Fibroblast of upper back skin (primary cell): Measurements from ENCODE around the gene TMC5.

ENCODE experiments used
- DNase-seq: peaks from one replicate; pipeline ENCODE4 v3.0.0-alpha.2; 2013

The TMC5 gene

DNA sequence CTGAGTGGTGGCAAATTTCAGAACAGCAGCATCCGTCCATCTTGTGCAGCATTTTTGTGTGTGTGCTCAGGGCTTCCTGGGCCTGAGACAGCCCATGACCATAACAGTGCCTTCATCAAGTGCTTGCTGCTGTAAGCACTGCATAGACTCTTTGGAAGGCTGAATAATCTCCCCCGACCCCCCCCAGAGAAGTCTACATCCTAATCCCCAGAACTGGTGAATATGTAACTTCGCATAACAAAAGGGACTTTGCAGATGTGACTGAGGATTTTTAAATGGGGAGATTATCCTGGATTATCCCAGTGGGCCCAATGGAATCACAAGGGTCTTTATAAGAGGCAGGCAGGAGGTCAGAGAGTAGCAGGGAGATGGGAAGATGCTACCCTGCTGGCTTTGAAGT is 50.6 kb downstream of the TMC5 start:
- DNase-seq: no peak

DNA sequence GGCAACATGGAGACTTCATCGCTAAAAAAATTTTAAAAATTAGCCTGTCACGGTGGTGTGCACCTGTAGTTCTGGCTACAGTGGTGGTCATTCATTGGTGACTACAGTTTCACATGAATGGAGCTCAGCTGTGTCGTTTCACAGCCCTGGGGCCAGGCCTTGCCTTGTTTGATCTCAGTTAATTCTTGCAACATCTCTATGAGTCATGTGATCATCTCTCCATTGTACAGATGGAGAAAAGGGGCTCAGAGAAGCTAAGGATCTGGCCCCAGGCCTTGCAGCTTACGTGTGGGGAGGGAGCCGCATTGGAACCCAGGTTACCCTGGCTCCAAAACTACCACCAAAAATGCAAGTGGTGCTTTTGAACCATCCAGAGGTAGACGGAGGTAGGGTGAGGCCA is 54.8 kb downstream of the TMC5 start:
- DNase-seq: no peak

DNA sequence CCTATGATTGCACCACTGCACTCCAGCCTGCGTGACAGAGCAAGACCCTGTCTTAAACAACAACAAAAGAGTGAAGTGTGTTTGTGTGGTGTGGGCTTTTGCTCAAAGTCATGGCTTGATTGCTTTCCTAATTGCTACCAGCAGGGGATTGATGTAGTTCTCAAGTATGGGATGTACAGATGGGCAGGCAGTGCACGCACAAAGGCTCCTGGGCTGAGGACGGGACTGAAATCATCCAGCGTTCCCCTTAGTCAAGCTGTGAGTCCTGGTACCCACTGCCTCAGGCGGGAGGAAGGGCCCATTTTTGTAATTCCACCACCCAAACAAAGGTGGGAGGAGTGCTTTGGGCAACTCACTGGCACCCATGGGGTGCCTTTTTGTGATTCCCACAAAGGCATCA is 56.9 kb downstream of the TMC5 start:
- no peak for DNase-seq

DNA sequence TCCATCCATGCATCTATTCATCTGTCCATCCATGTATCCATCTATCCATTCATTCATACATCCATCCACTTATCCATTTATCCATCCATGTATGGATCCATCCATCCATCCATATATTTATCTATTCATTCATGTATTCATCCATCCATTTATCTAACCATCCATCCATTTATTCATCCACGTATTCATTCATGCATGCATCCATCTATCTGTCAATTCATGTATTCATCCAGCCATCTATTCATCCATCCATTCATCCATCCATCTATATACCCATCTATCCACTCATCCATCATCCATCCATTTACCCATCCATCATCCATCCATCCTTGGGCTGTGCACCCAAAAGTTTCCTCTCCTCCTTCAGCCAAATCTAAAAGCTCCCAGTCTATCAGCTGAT is 60.8 kb downstream of the TMC5 start:
- DNase-seq: no peak

DNA sequence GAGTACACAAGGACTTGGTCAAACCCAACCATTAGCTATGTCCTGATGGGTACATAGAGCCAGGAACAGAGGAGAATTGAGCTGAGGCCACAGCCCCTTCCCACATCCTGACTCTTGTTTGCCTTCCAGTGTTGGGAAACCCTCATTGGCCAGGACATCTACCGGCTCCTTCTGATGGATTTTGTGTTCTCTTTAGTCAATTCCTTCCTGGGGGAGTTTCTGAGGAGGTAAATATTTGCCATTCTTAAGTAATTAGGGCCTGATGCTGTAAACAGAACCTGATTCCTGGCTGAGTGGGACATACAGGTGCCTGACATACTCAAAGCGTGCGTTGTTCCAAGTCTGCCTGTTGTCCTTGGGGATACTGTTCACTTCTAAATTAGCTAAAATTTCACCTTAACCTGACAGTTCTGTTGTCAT is 61.6 kb downstream of the TMC5 start:
- DNase-seq: no peak

DNA sequence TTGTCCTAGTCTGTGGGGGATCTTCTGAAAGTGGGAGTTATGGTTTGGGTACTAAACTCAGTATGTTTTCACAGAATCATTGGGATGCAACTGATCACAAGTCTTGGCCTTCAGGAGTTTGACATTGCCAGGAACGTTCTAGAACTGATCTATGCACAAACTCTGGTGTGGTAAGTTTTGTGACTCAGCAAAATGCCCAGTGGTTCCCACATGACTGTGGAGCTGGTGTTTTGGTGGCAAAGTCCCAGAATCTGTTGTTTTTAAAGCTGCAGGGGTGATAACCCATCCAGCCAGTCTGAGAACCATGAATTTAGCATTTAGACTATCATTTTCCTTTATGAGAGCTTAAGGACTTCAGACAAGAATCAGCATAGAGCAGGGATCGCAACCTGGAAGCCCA is 63.6 kb downstream of the TMC5 start:
- no peak for DNase-seq

DNA sequence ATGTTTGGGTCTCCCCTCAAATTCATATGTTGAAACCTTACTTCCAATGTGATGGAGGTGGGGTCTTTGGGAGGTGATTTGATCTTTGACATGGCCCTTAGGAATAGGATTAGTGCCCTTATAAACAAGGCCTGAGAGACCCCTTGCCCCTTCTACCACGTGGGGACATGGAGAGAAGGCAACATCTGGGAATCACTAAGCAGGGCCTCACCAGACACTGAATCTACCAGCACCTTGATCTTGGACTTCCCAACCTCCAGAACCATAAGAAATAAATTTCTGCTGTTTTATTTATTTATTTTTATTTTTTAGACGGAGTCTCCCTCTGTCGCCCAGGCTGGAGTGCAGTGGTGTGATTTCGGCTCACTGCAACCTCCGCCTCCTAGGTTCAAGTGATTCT is 64.1 kb downstream of the TMC5 start:
- DNase-seq: no peak

DNA sequence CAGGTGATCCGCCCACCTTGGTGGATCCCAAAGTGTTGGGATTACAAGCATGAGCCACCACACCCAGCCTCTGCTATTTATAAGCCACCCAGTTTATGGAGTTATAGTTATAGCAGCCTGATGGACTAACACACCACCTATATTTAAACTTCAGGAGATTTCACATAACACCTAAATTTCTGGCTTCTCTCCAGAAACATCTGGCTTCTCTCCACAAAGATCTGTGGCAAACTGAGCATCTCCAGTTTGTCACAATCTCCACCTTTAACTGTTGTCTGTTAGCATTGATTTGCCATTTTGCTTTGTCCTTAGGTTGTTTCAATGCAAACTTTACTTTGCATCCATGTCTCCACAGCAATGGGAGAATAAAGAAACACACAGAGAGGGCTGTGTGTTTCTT is 64.6 kb downstream of the TMC5 start:
- DNase-seq: no peak

DNA sequence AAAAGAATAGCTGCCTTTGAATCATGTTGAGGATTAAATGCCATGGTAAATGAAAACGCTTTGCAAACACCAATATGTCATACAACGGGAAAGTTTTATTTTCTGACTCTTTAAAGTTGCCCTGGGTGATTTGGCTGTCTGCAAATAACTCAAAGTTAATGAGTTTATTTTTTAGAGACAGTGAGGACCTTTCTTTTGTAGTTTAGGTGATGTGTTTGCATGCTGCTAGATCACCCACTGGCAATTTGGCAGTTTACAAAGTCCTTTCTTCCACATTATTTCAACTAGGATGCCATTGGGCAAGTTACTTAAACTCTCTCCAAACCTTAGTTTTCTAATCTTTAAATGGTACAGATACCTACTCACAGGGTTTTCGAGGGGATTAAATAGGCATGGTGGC is 66.4 kb downstream of the TMC5 start:
- DNase-seq: no peak

DNA sequence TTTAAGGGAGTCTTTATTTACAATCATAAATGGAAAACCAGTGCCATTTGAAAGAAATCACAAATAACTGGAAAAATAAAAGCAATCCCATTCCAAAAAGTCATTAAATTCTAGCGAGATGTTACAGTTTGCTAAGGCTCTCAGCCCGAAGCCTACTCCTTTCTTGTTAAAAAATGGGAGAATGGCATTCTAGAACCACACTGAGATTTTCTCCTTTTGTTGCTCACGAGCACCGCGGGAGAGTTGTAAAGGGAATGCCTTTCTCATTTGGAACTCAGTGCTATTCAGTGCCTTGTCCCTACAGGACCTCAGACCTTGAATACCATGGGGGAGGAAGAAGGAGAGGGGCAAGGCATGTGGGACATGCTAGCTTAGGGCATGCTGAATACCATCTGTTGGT is 67.9 kb downstream of the TMC5 start:
- no peak for DNase-seq

DNA sequence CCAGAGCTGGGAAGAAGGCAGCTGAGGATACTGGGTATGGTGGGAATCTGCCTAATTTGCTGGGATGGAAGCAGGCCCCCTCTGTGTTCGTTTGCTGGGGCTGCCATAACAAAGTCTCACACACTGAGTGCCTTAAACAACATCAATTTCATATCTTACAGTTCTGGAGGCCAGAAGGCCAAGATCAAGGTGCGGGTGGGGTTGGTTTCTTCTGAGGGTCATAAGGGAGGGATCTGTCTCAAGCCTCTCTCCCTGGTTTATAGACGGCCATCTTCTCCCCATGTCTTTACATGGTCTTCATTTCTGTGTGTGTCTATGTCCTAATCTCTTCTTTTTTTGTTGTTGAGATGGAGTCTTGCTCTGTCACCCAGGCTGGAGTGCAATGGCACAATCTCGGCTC is 68.4 kb downstream of the TMC5 start:
- DNase-seq: no peak

DNA sequence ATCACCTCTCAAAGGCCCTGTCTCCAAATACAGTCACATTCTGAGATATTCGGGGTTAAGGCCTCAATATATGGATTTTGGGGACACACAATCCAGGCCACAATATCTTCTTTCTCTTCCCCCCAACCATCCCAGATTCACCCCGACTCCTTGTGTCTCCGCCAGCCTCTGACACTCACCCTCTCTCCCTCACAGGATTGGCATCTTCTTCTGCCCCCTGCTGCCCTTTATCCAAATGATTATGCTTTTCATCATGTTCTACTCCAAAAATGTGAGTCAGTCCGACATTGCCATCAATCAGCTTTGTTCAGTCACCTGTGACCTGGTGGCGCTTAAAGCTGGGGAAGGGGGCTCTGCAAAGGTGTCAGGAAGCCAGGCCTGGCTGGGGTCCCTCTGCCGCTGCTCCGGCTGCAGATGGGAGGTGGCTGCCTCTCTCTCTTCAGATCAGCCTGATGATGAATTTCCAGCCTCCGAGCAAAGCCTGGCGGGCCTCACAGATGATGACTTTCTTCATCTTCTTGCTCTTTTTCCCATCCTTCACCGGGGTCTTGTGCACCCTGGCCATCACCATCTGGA is 69.2 kb downstream of the TMC5 start:
- DNase-seq: no peak

DNA sequence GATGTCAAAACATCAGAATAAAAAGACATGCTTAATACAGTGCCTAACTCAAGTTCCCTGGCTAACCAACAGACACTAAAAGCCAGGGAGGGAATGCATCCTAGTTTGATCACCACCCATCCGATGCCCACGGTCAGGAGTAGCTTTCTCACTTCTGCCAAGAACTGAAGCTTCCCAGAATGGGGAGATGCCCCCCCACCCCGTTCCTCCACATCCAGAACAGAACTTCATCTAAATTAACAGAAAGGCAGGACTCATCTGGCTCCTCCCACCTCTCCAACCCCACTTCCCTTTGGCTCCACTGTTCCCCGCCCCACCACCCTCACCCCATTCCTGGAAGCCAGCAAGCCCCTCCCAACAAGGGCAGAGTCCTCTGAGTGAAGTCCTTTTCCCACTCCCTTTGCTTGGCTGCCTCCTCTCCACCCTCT is 70.5 kb downstream of the TMC5 start:
- DNase-seq: no peak

DNA sequence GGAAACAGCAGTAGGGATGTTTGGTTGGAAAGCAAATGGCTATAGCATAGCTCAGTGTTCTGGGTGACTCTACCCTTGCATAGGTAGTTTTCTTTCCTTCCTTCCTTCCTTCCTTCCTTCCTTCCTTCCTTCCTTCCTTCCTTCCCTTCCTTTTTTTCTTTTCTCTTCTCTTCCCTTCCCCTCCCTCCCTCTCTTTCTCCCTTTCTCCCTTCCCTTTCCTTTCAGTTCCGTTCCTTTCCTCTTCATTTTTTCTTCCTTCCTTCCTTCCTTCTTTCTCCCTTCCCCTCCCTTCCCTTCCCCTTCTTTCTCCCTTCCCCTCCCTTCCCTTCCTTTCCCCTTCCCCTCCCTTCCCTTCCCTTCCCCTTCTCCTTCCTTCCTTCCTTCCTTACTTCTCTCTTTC is 72.9 kb downstream of the TMC5 start:
- DNase-seq: no peak

DNA sequence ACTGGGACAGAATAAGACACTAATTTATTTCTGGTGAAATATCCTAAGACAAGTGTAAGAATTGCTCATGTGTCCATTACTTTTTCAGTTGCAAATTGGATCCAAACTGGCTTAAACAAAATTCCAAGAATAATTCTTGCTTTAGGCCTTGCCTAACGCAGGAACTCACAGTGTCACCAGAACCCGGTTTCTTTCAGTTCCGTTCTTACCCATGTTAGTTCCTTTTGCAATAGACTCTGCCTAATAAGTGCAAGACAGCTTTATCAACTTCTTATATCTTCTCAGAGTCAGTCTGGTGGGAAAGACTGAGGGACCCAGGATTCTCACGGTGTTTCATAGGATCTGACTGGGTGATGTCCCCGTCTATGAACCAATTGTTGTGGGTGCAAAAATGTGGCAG is 79.5 kb downstream of the TMC5 start:
- no peak for DNase-seq

DNA sequence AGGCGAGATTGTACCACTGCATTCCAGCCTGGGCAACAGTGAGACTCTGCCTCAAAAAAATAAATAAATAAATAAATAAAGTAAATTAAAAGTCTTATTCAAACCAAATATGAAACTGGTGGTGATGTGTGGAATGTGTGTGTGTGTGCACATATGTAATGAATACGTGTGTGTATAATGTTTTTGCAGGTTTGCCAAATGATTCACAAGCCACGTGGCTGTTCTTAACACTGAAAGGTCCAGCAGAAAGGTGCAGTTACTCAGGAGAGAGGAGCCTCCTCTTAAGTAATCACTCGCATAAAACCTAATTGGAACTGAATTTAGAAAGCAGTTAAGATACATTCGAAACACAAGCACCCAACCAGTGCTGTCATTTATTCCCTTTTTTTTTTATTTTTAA is 81.3 kb downstream of the TMC5 start:
- peak; percentile 24 for DNase-seq

DNA sequence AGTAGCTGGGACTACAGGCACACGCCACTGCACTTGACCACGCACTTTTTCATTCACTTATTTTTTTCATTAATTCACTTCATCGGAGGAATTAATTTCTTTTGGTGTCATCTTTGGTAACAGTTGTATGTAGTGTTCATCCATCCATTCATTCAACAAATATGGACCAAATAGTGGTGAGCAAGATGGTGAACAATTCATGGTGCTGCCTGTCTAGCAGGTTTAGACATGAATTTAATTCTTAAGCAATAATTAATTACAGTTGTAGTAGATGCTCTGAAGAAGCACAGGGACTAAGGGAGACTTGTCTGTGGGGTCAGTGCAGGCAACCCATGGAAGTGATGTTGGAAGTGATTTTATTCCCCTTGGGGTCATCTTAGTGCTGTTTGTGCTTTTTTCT is 81.8 kb downstream of the TMC5 start:
- no peak for DNase-seq

DNA sequence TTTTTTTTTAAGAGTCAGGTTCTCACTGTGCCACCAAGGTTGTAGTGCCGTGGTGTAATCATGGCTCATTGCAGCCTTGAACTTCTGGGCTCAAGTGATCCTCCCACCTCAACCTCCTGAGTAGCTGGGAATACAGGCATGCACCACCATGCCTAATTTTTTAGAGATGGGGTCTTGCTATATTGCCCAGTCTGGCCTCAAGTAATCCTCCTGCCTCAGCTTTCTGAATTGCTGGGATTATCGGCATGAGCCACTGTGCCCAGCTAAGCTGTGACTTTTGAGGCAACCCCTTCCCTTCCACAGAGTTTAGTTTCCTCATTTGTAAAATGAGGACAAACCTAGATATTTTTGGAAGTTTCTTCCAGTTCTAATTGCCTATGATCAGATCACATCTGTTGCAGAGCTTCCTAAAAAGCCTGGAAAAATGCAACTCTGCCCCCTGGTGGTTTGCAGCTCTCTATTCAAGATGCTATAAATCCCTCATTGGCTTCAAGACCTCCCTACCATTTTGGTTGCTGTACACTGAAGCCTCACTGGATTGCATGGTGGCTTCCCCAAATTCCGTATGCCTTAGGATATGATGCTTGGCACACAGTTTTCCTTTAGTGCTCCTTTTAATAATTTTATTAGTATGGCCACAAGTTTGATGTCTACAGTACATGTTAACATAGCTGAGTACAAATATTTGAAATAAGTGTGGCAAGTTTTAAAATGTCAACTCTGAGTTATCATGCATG is 84.9 kb downstream of the TMC5 start:
- peak; percentile 67 for DNase-seq

DNA sequence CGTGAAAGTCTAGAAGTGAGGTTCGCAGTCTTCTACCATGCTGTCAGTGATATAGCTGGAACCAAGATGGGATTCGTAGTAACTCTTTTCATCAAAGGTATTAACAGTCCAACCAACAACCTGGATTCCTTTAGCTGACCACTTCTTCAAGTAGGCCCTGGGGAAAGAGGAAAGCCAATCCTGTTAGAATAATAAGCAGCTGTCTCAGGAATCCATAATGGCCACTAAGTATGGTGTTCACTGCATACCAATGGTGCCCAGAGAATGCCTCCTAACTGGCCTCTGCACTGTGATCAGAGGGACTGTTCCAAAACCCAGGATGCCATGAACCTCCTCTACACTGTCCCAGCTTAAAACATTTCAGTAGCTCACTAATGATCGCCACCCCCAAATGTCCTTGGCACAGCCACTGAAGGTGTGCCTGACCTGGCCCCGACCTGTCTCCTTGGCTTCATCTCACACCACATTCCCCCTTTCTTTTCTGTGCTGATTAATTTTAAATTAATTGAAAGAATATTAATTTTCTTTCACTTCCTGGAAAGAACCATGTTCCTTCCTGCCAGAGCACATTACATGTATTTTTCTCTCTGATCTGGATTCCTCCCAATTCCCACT is 85.9 kb downstream of the TMC5 start:
- DNase-seq: no peak

DNA sequence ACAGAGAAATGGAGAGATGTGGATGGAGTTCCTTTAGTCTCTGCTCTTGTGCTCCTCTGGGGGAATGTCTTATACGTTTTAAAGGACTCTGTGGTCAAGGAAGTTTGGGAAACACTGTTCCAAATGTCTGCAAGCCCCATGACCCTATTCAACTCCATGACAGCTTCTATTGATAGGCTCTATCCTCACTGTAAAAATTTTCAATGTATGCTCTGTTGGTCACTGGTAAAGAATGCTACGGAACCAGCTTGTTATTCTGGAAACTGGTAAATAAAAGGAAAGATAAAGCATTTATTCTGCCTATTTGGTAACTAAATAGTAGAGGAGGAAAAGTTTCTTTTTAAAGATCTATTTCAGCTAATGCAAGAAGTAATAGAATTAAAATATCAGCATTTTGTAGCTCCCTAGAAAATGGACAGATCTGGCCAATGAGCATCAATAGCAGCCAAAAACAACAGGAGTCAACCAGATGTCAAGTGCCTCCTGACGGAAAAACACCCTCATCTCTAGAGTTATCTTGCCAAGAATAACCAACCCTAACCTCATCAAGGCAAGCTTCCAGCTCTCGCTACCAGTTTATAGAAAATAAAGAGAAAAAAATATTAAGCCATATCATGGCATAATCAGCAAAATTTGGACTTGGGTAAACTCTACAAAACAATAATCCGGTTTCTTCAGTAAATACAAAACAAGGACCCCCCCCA is 88.1 kb downstream of the TMC5 start:
- DNase-seq: no peak

DNA sequence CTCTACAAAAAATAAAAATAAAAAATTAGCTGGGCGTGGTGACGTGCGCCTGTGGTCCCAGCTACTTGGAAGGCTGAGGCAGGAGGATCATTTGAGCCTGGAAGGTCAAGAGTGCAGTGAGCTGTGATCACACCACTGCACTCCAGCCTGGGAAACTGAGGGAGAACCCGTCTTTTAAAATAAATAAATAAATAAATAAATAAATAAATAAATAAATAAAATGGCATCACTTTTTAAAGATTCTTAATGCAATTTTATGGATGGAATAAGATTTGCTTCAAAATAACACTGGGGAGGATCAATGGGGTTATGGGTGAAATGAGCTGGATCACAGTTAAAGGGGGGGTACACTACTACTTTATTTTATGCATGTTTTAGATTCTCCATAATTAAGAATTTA is 89.3 kb downstream of the TMC5 start:
- no peak for DNase-seq

DNA sequence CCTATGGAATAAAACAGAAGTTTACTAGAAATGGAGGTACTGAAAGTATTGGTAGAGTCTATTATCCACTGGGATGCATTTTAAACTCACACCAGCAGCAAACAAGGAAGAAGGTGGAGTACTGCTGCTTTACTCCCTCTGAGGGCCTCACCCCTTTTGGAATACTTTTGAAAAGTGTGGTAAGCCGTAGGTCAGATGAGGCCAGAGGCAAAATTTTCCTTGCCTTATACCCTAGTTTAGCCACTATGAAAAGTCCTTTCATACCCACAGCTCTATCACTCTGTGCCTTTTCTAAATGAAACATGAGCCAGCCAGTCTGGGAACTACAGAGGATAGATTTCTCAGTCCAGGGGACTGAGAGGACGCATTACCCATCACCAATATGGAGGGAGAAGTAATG is 90.2 kb downstream of the TMC5 start:
- no peak for DNase-seq

DNA sequence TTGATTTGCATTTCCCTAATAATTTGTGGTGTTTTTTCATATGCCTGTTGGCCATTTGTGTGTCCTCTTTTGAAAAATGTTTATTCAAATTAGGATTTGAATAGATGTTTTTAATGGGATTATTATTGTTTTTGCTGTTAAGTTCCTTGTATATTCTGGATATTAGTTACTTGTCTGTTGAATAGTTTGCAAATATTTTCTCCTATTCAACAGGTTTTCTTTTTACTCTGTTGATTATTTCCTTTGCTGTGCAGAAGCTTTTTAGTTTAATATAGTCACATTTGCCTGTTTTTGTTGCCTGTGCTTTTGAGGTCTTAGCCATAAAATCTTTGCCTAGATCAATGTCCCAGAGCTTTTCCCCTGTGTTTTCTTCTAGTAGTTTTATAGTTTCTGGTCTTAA is 94.6 kb downstream of the TMC5 start:
- DNase-seq: no peak
